ENCODE measurements around the gene AFTPH.
A peak's percentile ranks its signal among the peaks of the same experiment; 100 is the strongest.

AFTPH gene

GRCh38 chr2:64593035-64593655, 69.0 kb downstream of the AFTPH start:
- no peak for DNase-seq

DNA sequence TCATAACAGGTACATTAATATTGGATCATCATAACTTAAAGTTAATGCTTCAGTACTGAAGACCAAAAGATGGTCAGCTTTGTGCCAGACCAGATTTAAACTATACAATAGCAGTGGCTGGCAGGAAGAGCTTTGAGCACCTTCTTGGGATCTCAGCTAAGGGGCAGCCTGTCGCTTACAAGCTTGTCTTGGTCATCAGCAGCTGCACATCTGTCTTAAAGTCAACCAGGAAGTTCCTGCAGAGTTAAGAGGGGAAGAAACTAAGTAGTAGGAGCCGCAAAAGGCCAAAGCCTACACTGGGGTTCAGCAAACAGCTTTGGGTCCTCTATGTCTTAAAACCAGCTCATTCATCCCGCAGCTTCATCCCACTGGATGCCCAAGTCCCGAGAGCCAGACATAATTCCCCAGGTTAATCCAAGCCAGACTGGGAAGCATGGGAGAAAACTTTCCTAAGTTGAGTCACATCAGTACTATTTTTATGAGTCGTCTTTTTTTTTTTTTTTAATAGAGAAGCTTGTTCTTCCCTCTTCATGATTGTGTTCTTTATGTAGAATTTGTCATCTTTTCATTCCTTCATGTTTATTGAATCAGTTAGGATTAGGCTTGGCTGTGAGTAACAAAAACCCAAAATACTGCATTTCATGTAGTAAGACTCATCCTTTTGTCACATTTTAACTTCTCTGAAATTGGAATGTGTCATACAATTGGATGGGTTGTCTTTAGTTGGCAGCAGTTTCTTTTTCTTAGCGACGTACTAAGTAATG, 70.3 kb downstream of the AFTPH start:
- DNase-seq: no peak

GRCh38 chr2:64595397-64596176, 71.5 kb downstream of the AFTPH start:
- DNase-seq: peak in 1 of 2 experiments; percentile 1

- DNase-seq: no peak
Measured at GRCh38 chr2:64598226-64598625, 74.1 kb downstream of the AFTPH start.

DNA sequence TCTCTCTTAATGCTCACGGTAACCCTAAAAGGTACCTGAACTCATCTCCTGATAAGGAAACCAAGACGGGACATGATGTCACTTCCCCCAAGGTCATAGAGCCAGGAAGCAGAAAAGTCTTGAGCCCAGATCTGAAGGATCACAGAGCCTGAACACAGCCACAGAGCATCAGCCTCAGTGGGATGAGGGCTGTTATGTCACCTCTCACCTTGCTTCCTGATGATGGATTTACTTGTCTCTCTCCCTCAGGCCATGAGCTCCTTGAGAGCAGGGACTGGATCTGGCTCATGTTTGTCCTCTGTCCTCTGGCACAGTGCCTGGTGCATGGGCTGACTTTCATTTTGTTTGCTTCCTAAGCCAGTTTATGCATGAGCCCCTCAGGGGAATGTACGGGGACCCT, 75.3 kb downstream of the AFTPH start:
- peak in 1 of 2 experiments; percentile 18 for DNase-seq

DNA sequence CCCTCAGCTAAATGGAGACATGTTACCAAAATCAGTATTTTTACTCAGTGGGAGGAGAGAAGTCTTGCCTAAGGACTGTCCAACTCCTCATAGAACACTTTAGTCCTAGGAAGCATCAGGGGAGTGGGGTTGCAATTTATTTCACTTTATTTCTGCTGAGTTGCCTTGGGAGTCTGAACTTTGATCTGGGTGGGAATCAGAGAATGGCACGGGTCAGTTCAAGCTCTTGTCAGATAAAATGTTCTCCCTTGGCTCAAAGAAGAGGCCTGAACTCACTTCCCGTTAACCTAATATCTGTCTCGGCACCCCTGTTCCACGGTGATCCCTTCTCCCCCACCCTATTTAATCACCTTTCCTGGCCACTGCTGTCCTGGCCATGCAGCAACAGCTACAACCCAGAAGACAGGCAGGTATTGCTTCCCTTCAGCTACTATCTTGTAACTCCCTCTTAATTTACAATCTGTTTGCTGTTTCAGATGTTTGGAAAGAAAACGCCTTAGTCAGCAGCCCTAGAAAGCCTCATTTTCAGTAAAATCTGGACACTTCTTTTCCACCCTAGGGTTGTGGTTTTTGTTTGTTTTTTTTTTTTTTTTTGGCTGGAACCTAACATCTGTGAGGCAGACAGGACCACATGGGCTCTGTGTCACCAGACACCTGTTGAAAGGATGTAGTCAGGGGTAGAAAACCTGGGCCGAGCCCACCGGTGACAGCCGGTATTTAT, 77.1 kb downstream of the AFTPH start:
- DNase-seq: no peak

DNA sequence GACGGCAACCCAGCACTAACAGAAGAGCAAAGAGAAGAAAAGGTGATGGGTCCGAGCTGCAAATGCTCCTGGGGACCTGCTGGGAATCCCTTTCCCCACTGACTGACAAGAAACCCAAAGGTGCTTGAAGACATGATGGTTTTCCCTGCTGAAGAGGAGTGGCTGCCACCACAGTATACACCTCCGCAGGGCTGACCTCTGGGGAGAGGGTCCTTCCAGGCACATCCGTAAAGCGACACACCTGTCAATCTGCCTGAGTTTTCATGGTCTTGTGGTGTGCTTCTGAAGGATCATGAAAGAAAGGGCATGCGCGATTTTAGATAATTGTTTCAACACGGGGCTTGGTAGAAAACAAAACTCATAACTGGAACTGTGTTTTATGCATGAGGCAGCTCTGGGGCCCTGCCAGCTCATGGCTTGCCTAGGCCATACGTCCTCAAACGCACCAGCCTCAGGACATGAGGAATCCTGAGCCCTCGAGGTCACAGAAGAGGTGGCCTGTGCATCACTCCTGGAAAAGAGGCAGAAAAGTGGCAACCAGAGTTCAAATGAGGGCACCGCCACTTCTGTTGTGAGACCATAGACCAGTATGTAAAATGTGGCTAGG, 77.8 kb downstream of the AFTPH start:
- DNase-seq: no peak

DNA sequence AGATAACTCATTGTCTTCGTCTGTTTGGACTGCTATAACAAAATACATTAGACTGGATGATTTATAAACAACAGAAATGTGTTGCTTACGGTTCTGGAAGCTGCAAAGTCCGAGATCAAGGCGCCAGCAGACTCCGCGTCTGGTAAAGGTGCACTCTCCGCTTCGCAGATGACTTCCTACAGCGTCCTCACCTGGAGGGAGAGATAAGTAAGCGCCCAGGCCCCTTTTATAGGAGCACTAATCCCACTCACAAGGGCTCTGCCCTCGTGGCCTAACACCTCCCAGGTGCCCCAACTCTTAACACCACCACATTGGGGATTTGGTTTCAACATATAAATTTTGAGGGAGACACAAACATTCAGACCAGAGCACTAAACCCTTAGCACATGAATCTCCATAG, 78.3 kb downstream of the AFTPH start:
- no peak for DNase-seq

- no peak for DNase-seq
Measured at GRCh38 chr2:64604155-64604554, 80.0 kb downstream of the AFTPH start.

DNA sequence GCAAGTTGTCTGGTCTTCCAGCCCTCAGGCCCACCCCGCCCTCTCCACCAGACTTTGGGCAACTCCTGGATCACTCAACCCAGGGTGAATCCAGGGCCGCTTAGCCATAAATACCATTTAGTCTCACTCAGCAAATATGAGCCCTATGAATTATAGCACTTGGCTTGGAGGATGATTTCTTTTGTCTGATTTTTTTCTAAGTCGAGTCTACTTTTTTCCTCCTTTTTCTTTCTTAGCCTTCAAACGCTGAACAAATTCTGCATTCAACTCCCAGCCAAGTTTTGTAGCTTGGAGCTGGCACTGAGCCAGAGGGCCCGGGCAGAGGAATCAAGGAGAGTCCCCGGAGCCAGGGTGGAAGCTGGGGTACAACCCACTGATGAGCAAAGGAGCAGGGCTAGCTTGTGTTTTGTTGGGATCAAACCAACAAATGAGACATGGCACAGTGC, 80.9 kb downstream of the AFTPH start:
- DNase-seq: peak in 1 of 2 experiments; percentile 25

DNA sequence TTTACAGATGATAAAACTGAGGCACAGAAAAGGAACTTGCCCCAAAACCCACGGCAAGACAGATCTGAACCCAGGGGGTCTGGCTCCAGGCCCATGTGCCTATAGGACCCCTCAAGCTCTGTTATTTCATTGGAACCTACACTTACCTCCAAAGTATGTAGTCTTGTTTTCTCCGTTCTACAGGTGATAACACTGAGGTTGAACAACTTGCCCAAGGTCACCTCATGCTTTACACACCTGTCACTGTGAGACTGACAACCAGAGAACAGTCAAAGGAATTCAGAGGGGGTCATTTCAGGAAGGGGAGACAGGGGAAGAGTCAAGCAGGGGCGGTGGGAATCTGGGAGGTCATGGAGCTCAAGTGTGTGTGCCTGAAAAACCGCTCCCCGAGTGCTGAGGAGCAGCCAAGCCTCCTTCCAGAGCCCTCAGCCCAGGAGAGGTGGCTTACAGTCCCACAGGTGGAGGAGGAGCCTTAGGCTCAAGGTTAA, 81.9 kb downstream of the AFTPH start:
- DNase-seq: no peak

DNA sequence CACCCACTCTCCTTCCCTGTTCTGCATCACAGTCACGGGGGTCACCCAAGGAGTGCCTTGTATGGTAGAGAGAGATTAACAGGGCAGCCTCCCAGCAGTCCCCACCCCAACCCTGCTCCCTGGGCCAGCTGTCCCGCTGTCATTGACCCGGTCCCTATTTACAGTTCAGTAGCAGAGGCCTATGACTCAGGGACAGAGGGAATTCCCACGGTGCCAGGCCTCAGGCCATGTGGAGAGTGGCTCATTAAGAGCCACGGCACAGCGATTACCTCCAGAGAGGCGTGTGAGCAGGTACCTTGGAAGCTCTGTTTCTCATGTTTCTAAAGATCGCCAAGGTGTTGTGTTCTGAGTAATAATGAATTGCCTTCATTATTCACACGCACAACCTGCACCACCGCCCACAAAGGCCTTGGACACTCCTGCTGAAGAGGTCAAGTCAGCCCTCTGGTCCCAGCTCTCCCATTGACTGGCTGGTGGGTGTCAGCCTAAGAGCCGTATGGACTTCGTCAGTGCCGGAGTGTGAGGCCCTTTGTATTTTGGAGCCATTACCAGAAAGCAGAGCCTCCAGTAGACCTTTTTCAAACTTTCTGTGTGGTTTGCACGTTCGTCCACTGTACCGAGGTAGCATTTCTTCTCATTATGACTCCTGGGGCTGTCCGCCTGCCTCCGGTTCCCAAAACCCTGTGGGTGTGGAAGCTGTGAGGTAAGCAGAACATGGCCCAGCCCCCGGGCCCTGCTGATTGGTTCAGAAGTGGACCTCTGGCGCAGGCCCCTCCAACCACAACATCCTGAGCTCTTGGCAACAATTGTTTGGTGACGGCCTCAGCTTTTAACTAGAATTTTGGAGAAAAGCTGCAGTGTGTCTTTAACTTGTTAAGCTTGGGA, 82.6 kb downstream of the AFTPH start:
- DNase-seq: peak in 1 of 2 experiments; percentile 8

- no peak for DNase-seq
Measured at GRCh38 chr2:64607381-64608304, 83.5 kb downstream of the AFTPH start.

GRCh38 chr2:64608867-64609226, 84.7 kb downstream of the AFTPH start:
- no peak for DNase-seq

GRCh38 chr2:64609227-64609941, 85.3 kb downstream of the AFTPH start:
- DNase-seq: no peak

DNA sequence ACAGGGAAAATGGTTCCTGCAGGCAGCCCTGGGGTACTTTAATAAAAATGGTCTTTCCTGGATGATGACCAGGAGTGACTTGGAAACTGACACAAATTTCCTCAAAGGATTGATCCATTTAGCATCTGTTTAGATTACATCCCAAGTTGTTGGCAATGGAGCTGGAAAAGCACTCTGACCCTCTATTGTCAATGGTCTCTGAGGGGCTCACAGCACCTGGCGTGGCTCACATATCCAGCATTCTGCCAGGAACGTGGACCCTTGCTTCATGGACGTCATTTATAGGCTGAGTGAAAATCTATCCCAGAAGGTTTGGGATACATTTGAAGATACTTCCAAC, 85.8 kb downstream of the AFTPH start:
- DNase-seq: no peak

DNA sequence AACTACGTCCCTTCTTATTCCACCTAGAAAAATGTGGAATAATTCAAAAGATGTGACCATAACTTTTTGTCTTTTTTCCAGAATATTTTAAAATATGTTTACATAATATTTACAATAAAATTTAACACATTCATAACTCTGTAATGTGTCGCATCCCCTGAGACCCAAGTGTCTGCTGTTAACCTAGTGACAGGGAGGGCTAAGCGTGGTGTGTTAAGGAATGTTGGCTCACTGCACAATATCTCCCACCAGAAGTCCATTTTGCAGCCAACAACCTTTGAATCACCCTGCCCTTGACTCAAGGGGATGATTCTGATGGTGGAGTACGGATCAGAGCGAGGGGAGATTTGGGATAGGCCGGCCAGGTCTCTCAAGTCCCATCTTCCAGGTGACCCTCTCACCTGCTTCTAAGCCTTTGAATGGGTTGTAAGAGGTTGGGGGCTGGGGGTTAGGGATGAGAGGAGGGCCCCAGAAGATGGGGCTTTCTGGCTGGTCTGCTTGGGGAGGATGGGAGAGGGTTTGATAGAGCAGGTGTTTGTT, 86.3 kb downstream of the AFTPH start:
- no peak for DNase-seq

DNA sequence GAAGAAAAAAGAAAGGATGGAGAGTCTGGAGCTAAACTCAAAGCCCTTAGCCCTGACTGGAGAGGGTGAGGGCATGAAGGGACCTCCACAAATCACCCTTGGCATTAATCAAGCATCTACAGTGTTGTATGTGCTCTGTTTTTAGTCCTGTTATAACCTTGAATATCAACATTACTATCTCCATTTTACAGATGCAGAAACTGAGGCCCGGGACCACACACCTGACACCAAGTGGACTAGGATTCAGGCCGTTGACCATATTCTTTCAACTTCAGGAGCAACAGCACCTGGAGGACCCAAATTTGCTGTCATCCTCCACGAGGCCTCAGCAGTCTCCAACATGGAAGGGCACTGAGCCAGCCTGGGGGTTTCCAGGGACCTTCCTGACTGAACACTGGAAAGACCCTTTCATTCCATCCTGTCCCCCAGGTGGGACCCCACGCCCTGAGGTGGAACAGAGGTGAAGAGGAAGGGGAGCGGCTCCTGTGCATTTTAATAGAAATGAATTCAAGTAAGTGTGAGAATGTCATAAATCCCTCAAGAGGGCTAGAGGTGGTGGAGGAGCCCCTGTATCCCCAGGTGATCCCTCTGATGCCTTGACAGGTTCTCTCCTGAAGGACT, 88.6 kb downstream of the AFTPH start:
- DNase-seq: no peak

DNA sequence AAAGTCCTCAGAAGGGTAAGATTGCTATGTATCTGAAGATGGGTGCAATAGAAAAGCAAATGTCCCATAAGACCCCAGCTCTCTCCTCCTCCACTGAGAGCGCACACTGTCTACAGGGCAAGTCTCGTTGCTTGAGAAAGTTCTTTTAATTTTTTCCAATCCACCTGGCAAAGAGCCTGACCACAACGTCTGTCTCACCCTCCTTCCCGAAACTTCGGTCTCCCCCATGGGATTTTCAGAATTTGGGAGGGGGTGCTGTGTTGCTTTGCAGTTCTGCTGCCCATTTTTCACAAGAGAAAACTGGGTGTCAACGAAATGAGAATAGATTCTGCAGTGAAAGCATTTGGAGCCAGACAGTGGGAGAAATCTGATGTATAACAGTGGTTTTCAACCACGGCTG, 89.1 kb downstream of the AFTPH start:
- no peak for DNase-seq

Data from NCI-H446 (cell line).